NCI-H510A (cell line): ENCODE data around the gene HMX3.
"Not testable (repeated sequence)": the region's sequence is repeated elsewhere in the genome, so short reads cannot be mapped to it uniquely, and the experiment has no call there.

ENCODE experiments used
- DNase-seq: peaks from one replicate; lab custom pipeline; 2025; lab: John Stamatoyannopoulos, UW

The HMX3 gene

GRCh38 chr10:123175389-123176387 lies 39.9 kb downstream of the HMX3 start:
- DNase-seq, result no peak

- DNase-seq, result not testable (repeated sequence)
These were observed 42.6 kb downstream of the HMX3 start for GRCh38 chr10:123178390-123178789.

- DNase-seq, result no peak
These were observed 44.6 kb downstream of the HMX3 start for GRCh38 chr10:123180101-123181090.

- DNase-seq, result no peak
These were observed 48.0 kb downstream of the HMX3 start for GRCh38 chr10:123183724-123184123.

GRCh38 chr10:123187781-123188180 lies 52.0 kb downstream of the HMX3 start:
- no peak for DNase-seq
